Left lung (tissue), 10 donors: ENCODE measurements around the gene IMPDH1. TPM values are rescaled to one million over a fixed set of nuclear protein-coding genes. Genes with fewer than 3 reads are reported as not detected.

Experiments used
- ATAC-seq: fragments of 200-7000 bp; cut with Tn5 transposase; one replicate; pipeline ENCODE4 v1.9.1; 2020; ENCODE audit warnings: moderate library complexity
- DNase-seq, 4 donors: peaks; one replicate each; pipeline ENCODE4 v3.0.0-alpha.2; 2013 to 2020
- H3K27ac ChIP-seq, 2 donors: fragments of 200-600 bp; sonication (generic) in 1 of 2; one replicate each; pipeline versions ENCODE4 v1.5.0 to v1.8.0; 2020 to 2021
- H3K27me3 ChIP-seq, 2 donors: fragments of 200-600 bp; sonication (generic) in 1 of 2; one replicate each; pipeline versions ENCODE4 v1.5.0 to v1.8.0; 2020 to 2021
- H3K36me3 ChIP-seq, 2 donors: fragments of 200-600 bp; sonication (generic) in 1 of 2; one replicate each; pipeline versions ENCODE4 v1.5.0 to v1.8.0; 2020 to 2021
- H3K4me1 ChIP-seq, 2 donors: fragments of 200-600 bp; one replicate each; pipeline ENCODE4 v1.8.0; 2021
- H3K4me3 ChIP-seq, 2 donors: fragments of 200-600 bp; sonication (generic) in 1 of 2; one replicate each; pipeline versions ENCODE4 v1.5.0 to v1.8.0; 2020 to 2021; ENCODE audit warnings: mild to moderate bottlenecking in 1 of 2
- H3K9me3 ChIP-seq, 2 donors: fragments of 200-600 bp; sonication (generic) in 1 of 2; one replicate each; pipeline versions ENCODE4 v1.5.0 to v1.8.0; 2020 to 2021
- intact Hi-C, 2 donors: fragments of 100-400 bp; cut with DNase I; formaldehyde crosslinking; loops; one replicate each; pipeline versions ENCODE4 v1.11.2 to v1.14.2; 2022
- polyA plus RNA-seq, 6 donors: library from polyadenylated mRNA; unstranded; fragments of 120-200 nt; gene quantifications; one replicate each; pipeline ENCODE4 v1.2.1, GENCODE V29; 2013; ENCODE audit not compliant: insufficient read length in 6 of 6
- total RNA-seq, 2 donors: library from RNA; stranded (reverse); fragmentation: NEBNext Ultra II Directional; extraction: Animal tissue kit (Norgen Biotek cat#: 25700); gene quantifications; one replicate each; pipeline ENCODE4 v1.2.1, GENCODE V29; 2021
- TF ChIP-seq, protein P1 (sequence below), 2 donors: fragments of 200-600 bp; sonication (generic) in 1 of 2; IDR thresholded peaks; one replicate each; pipeline versions ENCODE4 v1.5.0 to v1.8.0; 2021; ENCODE audit warnings: antibody characterized with exemption in 2 of 2
- donor health status: DM: no; HTN: yes; CAD: no.
- donor health status: DM: no; HTN: no; CAD: no.

IMPDH1 gene
- total and polyA plus RNA-seq, 8 donors: 32.4 to 106 (median 38.2) TPM

DNA sequence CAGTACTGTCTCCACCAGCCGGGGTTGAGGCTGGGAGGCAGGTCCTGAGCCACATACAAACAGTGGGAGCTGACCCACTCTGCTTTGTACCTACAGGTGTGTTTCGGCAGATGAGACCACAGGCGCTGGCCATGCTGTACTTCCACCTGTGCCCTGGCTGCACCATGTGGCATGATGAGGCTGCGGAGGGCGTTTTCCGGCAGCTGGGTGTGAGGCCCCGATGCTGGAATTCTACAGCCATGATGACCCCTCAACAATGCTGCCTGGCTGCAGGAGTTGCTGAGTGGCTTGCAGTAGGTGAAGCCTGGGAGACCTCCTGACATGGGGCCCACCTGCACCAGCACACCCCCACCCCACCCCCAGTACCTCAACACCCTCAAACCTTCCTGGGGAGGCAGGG, 18.0 kb downstream of the IMPDH1 start:
- ATAC-seq (no peak), DNase-seq (peak in 1 of 4 donors; percentile 25)
- Histone ChIP-seq H3K4me1 (peaks cover 0 to 11% of the 10 kb centered on the region in 2 donors), H3K9me3 (no peaks in the 10 kb centered on the region), H3K36me3 (peaks cover 0 to 57% of the 10 kb centered on the region in 2 donors), H3K27me3 (peaks cover 0 to 13% of the 10 kb centered on the region in 2 donors), H3K27ac (no peak overlapping the region), H3K4me3 (no peak overlapping the region)
- TF ChIP-seq, protein P1, sequence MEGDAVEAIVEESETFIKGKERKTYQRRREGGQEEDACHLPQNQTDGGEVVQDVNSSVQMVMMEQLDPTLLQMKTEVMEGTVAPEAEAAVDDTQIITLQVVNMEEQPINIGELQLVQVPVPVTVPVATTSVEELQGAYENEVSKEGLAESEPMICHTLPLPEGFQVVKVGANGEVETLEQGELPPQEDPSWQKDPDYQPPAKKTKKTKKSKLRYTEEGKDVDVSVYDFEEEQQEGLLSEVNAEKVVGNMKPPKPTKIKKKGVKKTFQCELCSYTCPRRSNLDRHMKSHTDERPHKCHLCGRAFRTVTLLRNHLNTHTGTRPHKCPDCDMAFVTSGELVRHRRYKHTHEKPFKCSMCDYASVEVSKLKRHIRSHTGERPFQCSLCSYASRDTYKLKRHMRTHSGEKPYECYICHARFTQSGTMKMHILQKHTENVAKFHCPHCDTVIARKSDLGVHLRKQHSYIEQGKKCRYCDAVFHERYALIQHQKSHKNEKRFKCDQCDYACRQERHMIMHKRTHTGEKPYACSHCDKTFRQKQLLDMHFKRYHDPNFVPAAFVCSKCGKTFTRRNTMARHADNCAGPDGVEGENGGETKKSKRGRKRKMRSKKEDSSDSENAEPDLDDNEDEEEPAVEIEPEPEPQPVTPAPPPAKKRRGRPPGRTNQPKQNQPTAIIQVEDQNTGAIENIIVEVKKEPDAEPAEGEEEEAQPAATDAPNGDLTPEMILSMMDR (IDR thresholded peaks at IDR 0.05): no peak
- intact Hi-C loops: no loop called here

DNA sequence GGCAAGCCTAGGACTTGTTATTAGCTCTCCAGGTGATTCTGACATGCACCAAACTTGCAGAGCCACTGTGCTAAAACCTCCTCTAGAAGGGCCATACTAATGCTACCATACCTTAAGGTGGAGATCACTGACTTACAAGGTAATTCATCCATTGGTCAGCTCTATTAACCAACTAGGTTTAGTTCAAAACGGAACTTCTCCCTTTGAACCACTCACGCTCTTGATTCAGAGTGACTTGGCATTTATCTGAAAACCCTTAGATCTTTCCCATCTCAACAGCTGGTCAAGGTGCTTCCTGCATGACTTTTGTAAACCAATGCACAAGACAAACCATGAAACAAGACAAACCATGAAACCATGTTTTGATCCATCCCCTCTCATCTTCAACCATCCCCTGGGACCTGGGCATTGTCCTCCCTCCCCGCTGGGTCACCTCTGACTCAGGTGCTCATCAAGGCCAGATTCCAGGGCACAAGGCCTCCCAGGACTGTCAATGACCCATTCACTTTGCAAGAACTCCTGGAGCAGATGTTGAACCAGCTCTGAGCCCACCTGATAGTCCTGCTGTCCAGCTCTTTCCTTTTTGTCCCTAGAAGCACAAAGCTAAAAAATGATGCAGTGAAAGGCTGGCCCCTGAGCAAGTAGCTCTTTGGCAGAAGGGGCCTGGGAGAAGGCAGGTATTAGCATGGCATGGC, 18.8 kb downstream of the IMPDH1 start:
- H3K9me3 ChIP-seq: no peaks in the 10 kb centered on the region
- no peak overlapping the region for H3K27ac ChIP-seq
- no peak overlapping the region for H3K4me3 ChIP-seq
- TF ChIP-seq, protein P1 (IDR thresholded peaks at IDR 0.05): no peak
- ATAC-seq (no peak), DNase-seq (peak in 1 of 4 donors; percentile 14)
- peaks cover 0 to 11% of the 10 kb centered on the region in 2 donors for H3K4me1 ChIP-seq
- peaks cover 0 to 13% of the 10 kb centered on the region in 2 donors for H3K27me3 ChIP-seq
- intact Hi-C loops: no loop called here
- H3K36me3 ChIP-seq: peaks cover 0 to 49% of the 10 kb centered on the region in 2 donors

DNA sequence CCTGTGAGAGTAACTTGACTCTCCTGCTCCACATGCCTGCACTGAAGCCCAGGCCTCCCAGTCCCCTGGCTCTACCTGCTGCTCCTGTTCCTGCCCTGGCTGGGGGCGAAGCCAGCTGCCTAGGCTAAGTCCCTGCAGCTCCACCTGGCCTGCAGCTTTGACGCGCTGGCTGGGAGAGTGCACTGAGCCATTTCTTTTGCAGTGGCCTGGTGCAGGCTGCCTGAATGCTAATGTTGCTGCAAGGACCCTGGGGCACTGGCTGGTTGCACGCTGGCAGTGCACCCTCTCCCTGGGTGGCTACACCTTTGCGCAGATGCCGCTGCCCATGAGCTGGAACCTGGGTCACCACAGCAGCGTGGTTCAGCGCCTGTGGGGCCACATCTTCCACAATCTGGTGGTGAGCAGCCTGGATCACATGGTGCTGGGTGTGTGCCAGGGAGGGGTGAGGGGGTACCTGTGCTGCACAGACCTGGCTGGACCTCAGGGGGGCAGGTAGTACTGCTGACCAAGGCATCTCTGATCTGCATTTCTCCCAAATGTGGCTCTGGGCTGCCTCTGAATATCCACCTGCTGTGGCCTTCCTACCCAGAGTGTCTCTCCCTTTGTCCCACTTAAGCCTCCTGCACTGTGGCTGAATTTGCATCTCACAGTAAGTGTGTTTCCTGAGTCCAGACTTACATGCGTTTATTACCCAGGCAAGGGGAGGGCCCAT, 20.0 kb downstream of the IMPDH1 start:
- intact Hi-C loops: loop anchor here in 1 of 2 donors (5.0 kb wide), 1 partner anchor 37 kb away; no protein-coding TSS in a partner anchor
- Histone ChIP-seq H3K27me3 (peaks cover 0 to 13% of the 10 kb centered on the region in 2 donors), H3K4me3 (no peak overlapping the region), H3K27ac (no peak overlapping the region), H3K9me3 (no peaks in the 10 kb centered on the region), H3K36me3 (peaks cover 0 to 36% of the 10 kb centered on the region in 2 donors), H3K4me1 (peaks cover 0 to 11% of the 10 kb centered on the region in 2 donors)
- no peak for ATAC-seq
- DNase-seq: peak in 1 of 4 donors; percentile 28
- TF ChIP-seq, protein P1 (IDR thresholded peaks at IDR 0.05): no peak

DNA sequence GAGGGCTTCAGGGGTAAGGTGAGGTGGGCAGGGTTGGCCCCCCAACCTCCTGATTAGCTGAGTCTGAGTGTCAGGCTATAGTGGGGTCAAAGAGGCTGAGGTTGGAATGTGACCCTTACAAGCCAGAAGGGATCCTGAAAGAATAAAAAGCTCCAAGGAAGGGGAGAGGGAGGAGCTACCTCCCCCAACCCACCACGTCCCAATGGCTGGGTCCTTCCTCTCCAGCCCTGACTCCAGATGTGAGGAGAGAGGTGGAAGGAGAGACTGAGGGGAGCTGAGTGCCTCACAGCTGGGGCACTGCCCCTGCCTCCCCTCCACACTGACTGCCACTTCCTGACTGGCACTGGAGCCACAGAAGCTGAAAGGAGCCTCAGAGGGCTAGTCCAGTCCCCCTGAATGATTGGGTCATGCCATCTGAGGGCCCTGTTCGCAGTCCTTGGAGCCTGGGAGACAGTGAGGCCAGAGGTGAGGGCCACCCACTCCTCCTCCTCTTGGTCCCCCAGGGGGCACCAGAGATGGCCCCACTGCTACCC, 20.6 kb downstream of the IMPDH1 start:
- H3K27me3 ChIP-seq: peaks cover 0 to 13% of the 10 kb centered on the region in 2 donors
- intact Hi-C loops: loop anchor here in 1 of 2 donors (5.0 kb wide), 1 partner anchor 37 kb away; no protein-coding TSS in a partner anchor
- peaks cover 0 to 11% of the 10 kb centered on the region in 2 donors for H3K4me1 ChIP-seq
- no peak overlapping the region for H3K27ac ChIP-seq
- no peaks in the 10 kb centered on the region for H3K9me3 ChIP-seq
- no peak overlapping the region for H3K4me3 ChIP-seq
- TF ChIP-seq, protein P1 (IDR thresholded peaks at IDR 0.05): no peak
- peaks cover 0 to 30% of the 10 kb centered on the region in 2 donors for H3K36me3 ChIP-seq
- ATAC-seq (no peak), DNase-seq (peak in 1 of 4 donors; percentile 9)

DNA sequence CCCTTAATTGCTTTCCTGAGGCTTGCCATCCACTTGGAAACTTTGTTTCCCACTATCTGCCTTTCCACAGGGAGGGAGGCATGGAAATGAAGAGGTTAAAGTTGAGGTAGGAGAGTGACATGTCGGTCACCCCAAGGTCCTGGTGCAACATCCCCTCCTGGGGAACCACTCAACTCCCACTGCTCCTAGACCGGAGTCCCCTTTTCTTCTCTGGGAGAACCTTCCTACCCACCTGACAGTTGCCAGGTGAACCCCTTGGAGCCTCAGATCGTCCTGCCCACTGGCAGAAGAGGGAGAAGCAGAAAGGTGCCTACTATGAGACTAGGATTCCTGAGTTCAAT, 21.7 kb downstream of the IMPDH1 start:
- ATAC-seq (no peak), DNase-seq (no peak)
- Histone ChIP-seq H3K9me3 (no peaks in the 10 kb centered on the region), H3K27me3 (peaks cover 0 to 13% of the 10 kb centered on the region in 2 donors), H3K27ac (no peak overlapping the region), H3K4me3 (no peak overlapping the region), H3K36me3 (peaks cover 0 to 20% of the 10 kb centered on the region in 2 donors), H3K4me1 (peaks cover 0 to 11% of the 10 kb centered on the region in 2 donors)
- intact Hi-C loops: loop anchor here in 1 of 2 donors (5.0 kb wide), 1 partner anchor 36 kb away; no protein-coding TSS in a partner anchor
- TF ChIP-seq, protein P1 (IDR thresholded peaks at IDR 0.05): no peak
